Loucy (cell line): ENCODE data around the gene VWA5A.

ENCODE experiments used
- EZH2phosphoT487 ChIP-seq: fragments of 200-600 bp; IDR thresholded peaks from 2 replicates; pipeline ENCODE4 v1.6.1; 2018; ENCODE audit warnings: antibody characterized with exemption, mild to moderate bottlenecking, moderate library complexity, borderline replicate concordance
- TF ChIP-seq, protein P1 (sequence below): fragments of 200-600 bp; sonication (generic); conservative IDR thresholded peaks from 2 replicates; pipeline ENCODE4 v1.5.1; 2014; ENCODE audit warnings: mild to moderate bottlenecking, antibody characterized with exemption, low read length

DNA sequence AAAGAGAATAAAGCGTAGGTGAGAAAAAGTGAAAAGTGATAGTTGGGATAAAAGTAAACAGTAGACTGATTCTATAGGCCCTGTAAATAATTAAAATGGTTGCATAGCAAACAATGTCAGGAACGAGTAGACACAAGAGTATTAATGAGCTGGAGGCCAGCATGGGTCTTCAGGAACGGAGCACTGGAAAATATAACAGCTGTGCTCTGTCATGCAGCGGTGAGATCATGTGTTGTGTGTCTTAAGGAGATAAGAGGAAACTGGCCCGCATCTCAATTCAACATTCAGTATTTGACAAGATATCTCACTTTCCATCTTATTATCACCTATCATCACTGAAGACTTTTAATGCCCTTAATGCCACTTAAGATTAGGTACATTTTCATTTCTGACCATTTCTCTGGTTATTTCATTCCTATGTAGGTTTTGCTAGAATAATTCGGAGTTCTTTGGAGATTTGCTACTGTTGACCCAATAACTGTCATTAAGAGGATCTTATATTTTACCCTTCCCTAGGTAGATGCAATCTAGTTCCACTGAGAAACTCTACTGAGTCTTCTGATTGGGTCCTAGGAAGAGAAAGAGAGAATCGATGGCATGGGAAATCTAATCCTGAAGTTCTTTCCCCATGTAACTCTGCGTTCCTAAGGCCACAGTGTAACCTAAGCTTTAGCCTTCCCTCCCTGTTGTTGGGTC is 35.5 kb upstream of the VWA5A start:
- TF ChIP-seq, protein P1, sequence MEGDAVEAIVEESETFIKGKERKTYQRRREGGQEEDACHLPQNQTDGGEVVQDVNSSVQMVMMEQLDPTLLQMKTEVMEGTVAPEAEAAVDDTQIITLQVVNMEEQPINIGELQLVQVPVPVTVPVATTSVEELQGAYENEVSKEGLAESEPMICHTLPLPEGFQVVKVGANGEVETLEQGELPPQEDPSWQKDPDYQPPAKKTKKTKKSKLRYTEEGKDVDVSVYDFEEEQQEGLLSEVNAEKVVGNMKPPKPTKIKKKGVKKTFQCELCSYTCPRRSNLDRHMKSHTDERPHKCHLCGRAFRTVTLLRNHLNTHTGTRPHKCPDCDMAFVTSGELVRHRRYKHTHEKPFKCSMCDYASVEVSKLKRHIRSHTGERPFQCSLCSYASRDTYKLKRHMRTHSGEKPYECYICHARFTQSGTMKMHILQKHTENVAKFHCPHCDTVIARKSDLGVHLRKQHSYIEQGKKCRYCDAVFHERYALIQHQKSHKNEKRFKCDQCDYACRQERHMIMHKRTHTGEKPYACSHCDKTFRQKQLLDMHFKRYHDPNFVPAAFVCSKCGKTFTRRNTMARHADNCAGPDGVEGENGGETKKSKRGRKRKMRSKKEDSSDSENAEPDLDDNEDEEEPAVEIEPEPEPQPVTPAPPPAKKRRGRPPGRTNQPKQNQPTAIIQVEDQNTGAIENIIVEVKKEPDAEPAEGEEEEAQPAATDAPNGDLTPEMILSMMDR: no peak
- TF ChIP-seq EZH2phosphoT487: no peak
